ENCODE results near the gene C9orf72.
"Not testable (repeated sequence)": the region's sequence is repeated elsewhere in the genome, so short reads cannot be mapped to it uniquely, and the experiment has no call there.

The C9orf72 gene

DNA sequence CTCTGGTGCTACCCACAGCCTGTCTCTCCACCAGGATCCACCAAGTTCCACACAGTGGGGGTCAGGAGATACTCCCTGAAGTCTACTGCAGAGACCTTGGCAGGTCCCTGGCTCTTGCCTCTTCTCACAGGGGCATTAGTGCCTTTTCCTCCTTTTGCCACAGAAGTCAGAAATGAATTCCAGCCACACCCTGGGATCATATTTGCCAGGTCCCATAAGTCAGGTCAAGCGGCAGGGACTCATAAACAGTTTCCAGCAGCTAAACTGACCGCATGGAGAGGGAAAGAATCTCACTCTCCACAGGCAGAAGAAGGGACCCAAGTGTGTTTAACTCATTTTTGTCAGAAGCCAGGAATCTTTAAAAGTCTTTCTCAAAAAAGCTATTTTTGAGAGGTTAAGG is 62.5 kb downstream of the C9orf72 start:
- no peak for DNase-seq

DNA sequence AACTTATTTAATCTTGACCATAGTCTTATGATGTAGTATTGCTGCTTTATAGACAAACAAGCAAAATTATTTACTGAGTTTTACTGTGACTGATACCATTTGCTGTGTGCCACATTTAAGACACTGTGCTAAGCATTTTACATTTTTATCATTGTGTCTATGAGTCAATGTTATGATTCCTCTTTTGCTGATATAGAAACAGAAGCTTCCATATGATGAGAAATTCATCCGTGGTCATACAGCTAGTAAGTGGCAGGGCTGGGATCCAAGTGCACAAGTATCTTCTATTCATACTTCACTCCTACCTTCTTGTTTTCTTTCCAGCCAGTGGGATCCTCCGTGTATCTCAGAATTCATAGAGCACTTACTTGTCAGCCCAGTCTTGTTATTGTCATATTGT is 66.3 kb downstream of the C9orf72 start:
- DNase-seq, result no peak

DNA sequence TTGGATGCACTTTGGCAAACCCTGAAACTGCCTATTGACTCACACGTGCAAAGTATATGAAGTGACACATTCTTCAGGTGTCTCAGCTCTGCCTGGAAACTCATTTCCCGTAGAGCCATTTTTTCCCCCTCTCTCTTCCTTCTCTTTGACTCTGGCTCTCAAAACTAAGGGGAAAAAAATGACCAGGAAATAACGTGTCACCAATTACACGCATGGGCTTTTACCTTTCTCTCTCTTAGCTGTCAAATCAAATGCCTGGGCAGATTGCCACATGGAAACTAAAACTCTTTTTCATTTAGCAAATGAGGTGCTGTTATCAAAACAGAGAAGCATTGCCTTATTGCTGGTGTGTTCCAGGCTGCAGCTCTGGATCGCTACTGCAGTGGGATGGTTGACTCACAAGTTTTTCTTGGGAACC is 67.5 kb downstream of the C9orf72 start:
- DNase-seq, result no peak

DNA sequence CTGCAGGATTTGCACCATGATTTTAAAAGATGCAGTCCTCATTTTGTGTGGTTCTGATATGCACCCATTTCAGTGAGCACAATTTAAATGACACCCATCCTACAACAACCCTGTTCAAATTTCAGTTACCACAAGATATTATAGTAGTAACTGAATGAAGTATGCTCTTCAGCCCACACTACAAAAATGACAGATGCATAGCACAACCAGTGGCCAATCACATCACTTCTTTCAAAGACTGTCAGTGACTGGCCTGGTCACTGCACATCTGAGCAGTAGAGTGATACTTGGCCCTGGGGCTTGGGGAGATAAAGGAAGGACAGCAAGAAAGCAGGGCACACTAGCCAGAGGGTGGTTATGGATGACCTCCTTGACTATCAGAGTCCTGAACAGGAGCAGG is 69.0 kb downstream of the C9orf72 start:
- no peak for DNase-seq

GRCh38 chr9:27503623-27504022 is 69.7 kb downstream of the C9orf72 start:
- no peak for DNase-seq

GRCh38 chr9:27500902-27501301 is 72.4 kb downstream of the C9orf72 start:
- DNase-seq, result not testable (repeated sequence)

GRCh38 chr9:27499451-27499850 is 73.8 kb downstream of the C9orf72 start:
- DNase-seq, result no peak

DNA sequence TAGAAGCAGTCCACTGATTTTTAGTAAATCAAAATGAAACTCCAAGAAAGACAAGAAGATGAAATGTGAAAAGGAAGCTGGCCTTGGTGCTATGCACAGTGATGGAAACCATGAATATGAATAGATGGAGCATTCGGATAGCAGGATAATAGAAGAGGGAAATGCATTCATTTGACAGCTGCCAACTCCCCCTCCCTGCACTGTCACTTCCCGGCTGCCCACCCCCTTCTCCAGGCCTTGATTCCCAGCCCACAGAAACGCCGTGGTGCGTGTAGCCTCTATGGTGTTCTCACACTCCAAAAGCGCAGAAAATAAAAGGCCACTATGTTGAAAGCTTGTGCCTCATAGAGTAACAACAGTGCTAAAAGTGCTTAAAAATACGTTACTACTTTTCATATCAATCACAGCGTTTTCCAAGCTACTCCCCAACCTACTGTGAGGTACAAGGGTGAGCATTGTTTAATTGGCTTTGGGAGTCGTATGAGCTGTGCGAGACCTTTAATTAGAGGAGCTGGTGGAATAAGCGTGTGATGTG is 75.3 kb downstream of the C9orf72 start:
- no peak for DNase-seq
